HEK293T (cell line): ENCODE results near the gene PRLHR.

ENCODE experiments used
- CTCF ChIA-PET: fragments of 350-600 bp; formaldehyde crosslinking; extraction: SDS; loops from one replicate; lab custom pipeline; 2021; ENCODE audit warnings: antibody characterized with exemption, inconsistent platforms; lab: Yijun Ruan, JAX
- POLR2A ChIA-PET: fragments of 350-600 bp; formaldehyde crosslinking; extraction: SDS; loops from one replicate; lab custom pipeline; 2020; ENCODE audit warnings: antibody characterized with exemption, inconsistent platforms; lab: Yijun Ruan, JAX
- DNase-seq: peaks from one replicate; pipeline ENCODE4 v3.0.0; 2012; ENCODE audit warnings: mixed read lengths; ENCODE audit errors: extremely low spot score
- ARNT ChIP-seq: fragments of 450-650 bp; IDR thresholded peaks from 2 replicates; pipeline ENCODE4 v1.6.1; 2017; ENCODE audit warnings: mild to moderate bottlenecking
- BHLHE40 ChIP-seq: fragments of 450-650 bp; IDR thresholded peaks from 2 replicates; pipeline ENCODE4 v1.6.1; 2016; ENCODE audit warnings: mild to moderate bottlenecking, moderate library complexity, borderline replicate concordance
- CTBP1 ChIP-seq: fragments of 450-650 bp; IDR thresholded peaks from 2 replicates; pipeline ENCODE4 v1.6.1; 2016; ENCODE audit warnings: borderline replicate concordance
- ELF4 ChIP-seq: fragments of 450-650 bp; IDR thresholded peaks from 2 replicates; pipeline ENCODE4 v1.6.1; 2017; ENCODE audit warnings: antibody characterized with exemption
- FOXA1 ChIP-seq: fragments of 450-650 bp; IDR thresholded peaks from 2 replicates; pipeline ENCODE4 v1.6.1; 2016; ENCODE audit warnings: mild to moderate bottlenecking
- FOXK2 ChIP-seq: fragments of 450-650 bp; IDR thresholded peaks from 2 replicates; pipeline ENCODE4 v1.6.1; 2016; ENCODE audit warnings: mild to moderate bottlenecking
- FOXM1 ChIP-seq: fragments of 450-650 bp; IDR thresholded peaks from 2 replicates; pipeline ENCODE4 v1.6.1; 2017; ENCODE audit warnings: mild to moderate bottlenecking, borderline replicate concordance
- HDGF ChIP-seq: fragments of 450-650 bp; IDR thresholded peaks from 2 replicates; pipeline ENCODE4 v1.6.1; 2017; ENCODE audit warnings: antibody characterized with exemption, borderline replicate concordance
- L3MBTL2 ChIP-seq: fragments of 450-650 bp; conservative IDR thresholded peaks from 2 replicates; pipeline ENCODE4 v1.6.1; 2016; ENCODE audit warnings: mild to moderate bottlenecking
- LEF1 ChIP-seq: fragments of 450-650 bp; IDR thresholded peaks from 2 replicates; pipeline ENCODE4 v1.6.1; 2017; ENCODE audit warnings: mild to moderate bottlenecking, borderline replicate concordance
- NFRKB ChIP-seq: fragments of 450-650 bp; IDR thresholded peaks from 2 replicates; pipeline ENCODE4 v1.6.1; 2016; ENCODE audit warnings: mild to moderate bottlenecking, moderate library complexity
- PKNOX1 ChIP-seq: fragments of 450-650 bp; IDR thresholded peaks from 2 replicates; pipeline ENCODE4 v1.6.1; 2016
- SP1 ChIP-seq: fragments of 450-650 bp; IDR thresholded peaks from 2 replicates; pipeline ENCODE4 v1.6.1; 2017
- SUZ12 ChIP-seq: fragments of 450-650 bp; IDR thresholded peaks from 2 replicates; pipeline ENCODE4 v1.6.1; 2016; ENCODE audit warnings: mild to moderate bottlenecking
- TARDBP ChIP-seq: fragments of 450-650 bp; IDR thresholded peaks from 2 replicates; pipeline ENCODE4 v1.6.1; 2016
- ZNF384 ChIP-seq: fragments of 450-650 bp; IDR thresholded peaks from 2 replicates; pipeline ENCODE4 v1.6.1; 2016

Gene PRLHR

GRCh38 chr10:118565301-118566075, 30.0 kb downstream of the PRLHR start:
- ChIA-PET POLR2A (no interaction called here), CTCF (no interaction called here)
- no peak for DNase-seq

GRCh38 chr10:118564652-118565051, 30.8 kb downstream of the PRLHR start:
- no peak for TF ChIP-seq ELF4
- TF ChIP-seq L3MBTL2 = no peak
- ChIA-PET CTCF (no interaction called here), POLR2A (no interaction called here)
- DNase-seq = no peak

More at GRCh38 chr10:118565301-118566075, 30.0 kb downstream of the PRLHR start:
- TF ChIP-seq FOXM1 (no peak), TARDBP (no peak), ZNF384 (no peak), FOXK2 (no peak)

- CTCF ChIA-PET = no interaction called here
- TF ChIP-seq LEF1 = no peak
- no peak for TF ChIP-seq CTBP1
- TF ChIP-seq HDGF = no peak
- no peak for TF ChIP-seq FOXM1
- TF ChIP-seq TARDBP = no peak
- TF ChIP-seq ARNT = no peak
- TF ChIP-seq SUZ12 = no peak
- TF ChIP-seq L3MBTL2 = no peak
- TF ChIP-seq SP1 = no peak
- TF ChIP-seq ELF4 = no peak
- DNase-seq = no peak
- POLR2A ChIA-PET = no interaction called here
These were observed 31.3 kb downstream of the PRLHR start for GRCh38 chr10:118564114-118564513.

GRCh38 chr10:118563373-118563890, 32.0 kb downstream of the PRLHR start:
- no peak for DNase-seq
- CTCF ChIA-PET = no interaction called here
- TF ChIP-seq PKNOX1 (no peak), ELF4 (no peak), SP1 (no peak), FOXK2 (no peak), ZNF384 (no peak), BHLHE40 (no peak), NFRKB (no peak), ARNT (no peak), FOXM1 (no peak), FOXA1 (no peak), TARDBP (no peak), LEF1 (no peak), L3MBTL2 (no peak), HDGF (no peak), SUZ12 (no peak), CTBP1 (no peak)
- POLR2A ChIA-PET = no interaction called here

GRCh38 chr10:118562851-118563250, 32.6 kb downstream of the PRLHR start:
- no peak for TF ChIP-seq ELF4
- TF ChIP-seq BHLHE40 = no peak
- no peak for TF ChIP-seq FOXA1
- no peak for TF ChIP-seq FOXK2
- TF ChIP-seq HDGF = no peak
- TF ChIP-seq L3MBTL2 = no peak
- TF ChIP-seq SP1 = no peak
- TF ChIP-seq FOXM1 = no peak
- TF ChIP-seq TARDBP = no peak
- DNase-seq = no peak
- ChIA-PET CTCF (no interaction called here), POLR2A (no interaction called here)

- no peak for DNase-seq
- TF ChIP-seq FOXA1 (no peak), ARNT (no peak)
- ChIA-PET POLR2A (no interaction called here), CTCF (no interaction called here)
These were observed 37.5 kb downstream of the PRLHR start for GRCh38 chr10:118557946-118558345.

- CTCF ChIA-PET = no interaction called here
- no peak for DNase-seq
- TF ChIP-seq FOXK2 = no peak
- no peak for TF ChIP-seq NFRKB
- TF ChIP-seq HDGF = no peak
- TF ChIP-seq TARDBP = no peak
- POLR2A ChIA-PET = no interaction called here
These were observed 43.8 kb downstream of the PRLHR start for GRCh38 chr10:118551535-118552100.

- CTCF ChIA-PET = no interaction called here
These were observed 48.2 kb downstream of the PRLHR start for GRCh38 chr10:118547282-118547681.

More at GRCh38 chr10:118547282-118547681, 48.2 kb downstream of the PRLHR start:
- TF ChIP-seq SP1 (no peak), LEF1 (no peak), FOXA1 (no peak), TARDBP (no peak), ARNT (no peak), NFRKB (no peak), BHLHE40 (no peak), CTBP1 (no peak), FOXM1 (no peak), FOXK2 (no peak), SUZ12 (no peak), L3MBTL2 (no peak), PKNOX1 (no peak), HDGF (no peak), ELF4 (no peak), ZNF384 (no peak)
- POLR2A ChIA-PET = no interaction called here
- no peak for DNase-seq
